Heart left ventricle (tissue), 13 donors: ENCODE results near the gene CACNA1D.

ENCODE experiments used
- CTCF ChIP-seq, 12 donors: fragments of 200-600 bp; sonication (generic) in 4 of 12; IDR thresholded peaks; one replicate each; pipeline versions ENCODE4 v1.5.0 to v1.8.0; 2018 to 2022; ENCODE audit warnings: antibody characterized with exemption in 12 of 12, mild to moderate bottlenecking in 5 of 12
- POLR2A ChIP-seq, 2 donors: fragments of 450-650 bp; IDR thresholded peaks; one replicate each; pipeline ENCODE4 v1.6.1; 2017; ENCODE audit warnings: antibody characterized with exemption in 2 of 2, mild to moderate bottlenecking in 2 of 2, moderate library complexity in 2 of 2
- donor health status: ischemic (EF 13 %, LVEDD 7.1; RV severe dilation, severe dysfunction).
- donor health status: DM: no; HTN: yes; CAD: no.
- donor health status: DM: no; HTN: no; CAD: no.
- donor health status: ischemic (EF 25% LVEDD 6.9; RV normal size, moderate dysfunction).
- donor health status: ischemic (EF 25% LVEDD 5.7; RV mildly dilated, moderate dysfunction).
- donor health status: ischemic (EF 35%, LVEDD 5.7; RV mildly dilated, moderate dysfunction).
- donor health status: nonischemic (EF 11% LVEDD 7.7; RV severe dilation, severe dysfunction).
- donor health status: DM: yes; HTN: yes; CAD: no.
- donor health status: PGD.
- donor health status: ischemic (EF 29% LVEDD 5.4; RV normal size, mild dysfunction).
- donor health status: nonischemic (EF 23%, LVEDD 6.1; RV moderate dilation, normal function).

GRCh38 chr3:53570709-53571108, 76.3 kb downstream of the CACNA1D start:
- TF ChIP-seq POLR2A (IDR thresholded peaks at IDR 0.05) = no peak
- no peak for TF ChIP-seq CTCF (IDR thresholded peaks at IDR 0.05)
